Left renal cortex interstitium (tissue), 4 donors: ENCODE data around the gene JTB. TPM values are rescaled to one million over a fixed set of nuclear protein-coding genes. Genes with fewer than 3 reads are reported as not detected.
A peak's percentile ranks its signal among the peaks of the same experiment; 100 is the strongest.
"Not testable (repeated sequence)": the region's sequence is repeated elsewhere in the genome, so short reads cannot be mapped to it uniquely, and the experiment has no call there.

Experiments
- DNase-seq, 4 donors: peaks; one replicate each; pipeline ENCODE4 v3.0.0-alpha.2; 2013; ENCODE audit warnings: low read depth in 4 of 4, low spot score in 2 of 4, missing footprints in 1 of 4
- polyA plus RNA-seq, 4 donors: library from polyadenylated mRNA; unstranded; fragments of 120-200 nt; gene quantifications; one replicate each; pipeline ENCODE4 v1.2.1, GENCODE V29; 2013; ENCODE audit not compliant: insufficient read length in 4 of 4

The JTB gene
- polyA plus RNA-seq, 4 donors, result 97.2 to 126 (median 107) TPM

DNA sequence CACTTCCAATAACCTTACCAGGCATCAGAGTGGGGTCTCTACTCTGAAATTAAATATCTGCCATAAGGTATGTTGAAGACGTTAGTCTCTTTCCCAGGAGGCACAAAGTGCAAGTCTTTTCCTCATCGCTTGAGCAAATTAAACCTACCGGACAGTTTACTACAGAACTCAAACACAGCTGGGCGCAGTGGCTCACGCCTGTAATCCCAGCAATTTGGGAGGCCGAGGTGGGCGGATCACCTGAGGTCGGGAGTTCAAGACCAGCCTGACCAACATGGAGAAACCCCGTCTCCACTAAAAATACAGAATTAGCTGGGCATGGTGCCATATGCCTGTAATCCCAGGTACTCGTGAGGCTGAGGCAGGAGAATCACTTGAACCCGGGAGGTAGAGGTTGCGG is 1.6 kb upstream of the JTB start:
- not testable (repeated sequence) for DNase-seq

- DNase-seq, result no peak
Measured at GRCh38 chr1:153978274-153978909, 918 bp upstream of the JTB start.

- no peak for DNase-seq
Measured at GRCh38 chr1:153976819-153977249, 640 bp downstream of the JTB start.

- DNase-seq, result no peak
Measured at GRCh38 chr1:153973525-153973924, 3.9 kb downstream of the JTB start.

DNA sequence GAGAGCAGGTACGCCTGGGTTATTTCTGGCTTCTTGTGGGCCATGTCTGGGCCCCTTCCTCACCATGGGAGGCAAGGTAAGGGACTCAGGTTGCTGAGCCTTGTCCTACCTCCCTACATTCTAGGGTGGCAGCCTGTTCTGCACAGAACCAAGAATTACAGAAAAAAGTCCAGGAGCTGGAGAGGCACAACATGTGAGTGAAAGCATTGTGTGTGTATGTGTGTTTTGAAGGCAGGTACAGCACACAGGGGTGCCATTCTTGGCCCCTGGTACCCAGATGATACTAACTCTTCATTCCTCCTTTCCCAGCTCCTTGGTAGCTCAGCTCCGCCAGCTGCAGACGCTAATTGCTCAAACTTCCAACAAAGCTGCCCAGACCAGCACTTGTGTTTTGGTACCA is 4.4 kb downstream of the JTB start:
- DNase-seq, result no peak

DNA sequence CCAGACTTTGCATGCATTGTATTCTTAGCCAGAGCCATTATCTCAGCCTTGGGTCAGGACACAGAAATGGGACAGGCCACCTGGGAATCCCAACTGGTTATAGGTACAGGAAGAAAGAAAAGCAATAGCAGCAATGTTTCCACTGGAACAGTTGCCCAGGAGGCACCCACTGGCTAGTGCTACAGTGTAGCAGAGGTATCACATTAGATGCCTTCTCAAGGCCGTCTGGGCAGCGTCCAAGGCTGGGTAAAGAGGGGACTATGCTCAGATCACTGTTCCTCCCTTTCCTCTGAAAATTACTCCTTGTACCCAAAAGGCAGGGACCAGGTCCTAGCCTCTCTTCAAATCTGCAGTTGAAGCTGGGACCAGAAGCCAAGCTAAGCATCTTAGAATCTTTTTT is 7.1 kb downstream of the JTB start:
- no peak for DNase-seq

DNA sequence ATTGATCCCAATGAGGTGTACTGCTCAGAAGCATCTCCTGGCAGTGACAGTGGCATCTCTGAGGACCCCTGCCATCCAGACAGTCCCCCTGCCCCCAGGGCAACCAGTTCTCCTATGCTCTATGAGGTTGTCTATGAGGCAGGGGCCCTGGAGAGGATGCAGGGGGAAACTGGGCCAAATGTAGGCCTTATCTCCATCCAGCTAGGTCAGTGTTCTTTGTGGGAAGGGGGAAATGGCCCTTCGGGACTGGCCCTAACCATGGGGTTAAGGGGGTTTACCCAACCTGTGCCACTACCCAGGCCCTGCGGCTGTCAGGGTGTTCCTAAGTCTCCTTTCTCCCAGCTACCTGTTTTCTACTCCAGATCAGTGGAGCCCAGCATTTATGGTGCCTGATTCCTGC is 8.5 kb downstream of the JTB start:
- DNase-seq, result no peak

DNA sequence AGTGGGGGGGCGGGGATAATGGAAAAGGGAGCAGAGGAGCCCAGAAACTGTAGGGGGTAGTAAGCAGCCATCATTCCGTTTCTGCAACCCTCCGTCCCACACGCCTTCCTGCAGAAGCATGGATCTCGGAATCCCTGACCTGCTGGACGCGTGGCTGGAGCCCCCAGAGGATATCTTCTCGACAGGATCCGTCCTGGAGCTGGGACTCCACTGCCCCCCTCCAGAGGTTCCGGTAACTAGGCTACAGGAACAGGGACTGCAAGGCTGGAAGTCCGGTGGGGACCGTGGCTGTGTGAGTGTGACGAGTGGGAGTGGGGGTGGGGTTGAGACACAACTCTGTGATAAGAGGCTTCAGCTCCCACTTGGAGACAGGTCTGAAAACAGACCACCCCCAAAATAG is 9.1 kb downstream of the JTB start:
- DNase-seq, result peak in 1 of 4 donors; percentile 16

GRCh38 chr1:153968000-153968363 is 9.5 kb downstream of the JTB start:
- no peak for DNase-seq

- peak; percentile 89 to 97 (median 92) for DNase-seq
Measured at GRCh38 chr1:153967107-153967999, 10.1 kb downstream of the JTB start, which contains the start of gene CREB3L4. TSS of gene CREB3L4 (plus strand) at chr1:153967902. CDS start at chr1:153968526, 624 bp downstream.

- no peak for DNase-seq
Measured at GRCh38 chr1:153963850-153964331, 13.6 kb downstream of the JTB start.

GRCh38 chr1:153963030-153963849 is 14.2 kb downstream of the JTB start, which contains the start of gene SLC39A1:
TSS of gene SLC39A1 (minus strand) at chr1:153963537. CDS start at chr1:153962715, 822 bp downstream.
- DNase-seq, result peak in 3 of 4 donors; percentile 95 to 97 (median 97)

- no peak for DNase-seq
Measured at GRCh38 chr1:153962088-153963029, 15.1 kb downstream of the JTB start.

- DNase-seq, result no peak
Measured at GRCh38 chr1:153961421-153961820, 16.1 kb downstream of the JTB start.

DNA sequence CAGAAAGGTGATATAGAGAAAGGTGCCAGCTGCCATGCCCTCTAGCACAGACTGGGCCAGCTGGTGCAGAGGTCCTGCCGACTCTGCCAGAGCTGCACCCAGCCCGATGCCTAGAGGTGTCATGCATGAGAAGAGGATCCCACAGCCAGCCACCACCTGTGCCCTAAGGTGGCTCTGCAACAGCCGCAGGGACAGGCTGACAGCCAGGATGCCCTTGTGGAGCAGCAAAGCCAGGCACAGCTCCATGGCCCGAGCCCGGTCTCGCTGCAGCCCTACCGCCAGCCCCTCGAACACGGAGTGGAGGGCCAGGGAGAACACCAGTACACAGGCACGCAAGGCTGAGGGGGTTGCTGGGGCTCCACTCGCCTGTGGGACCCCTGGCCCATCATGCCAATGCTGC is 17.3 kb downstream of the JTB start:
- no peak for DNase-seq

DNA sequence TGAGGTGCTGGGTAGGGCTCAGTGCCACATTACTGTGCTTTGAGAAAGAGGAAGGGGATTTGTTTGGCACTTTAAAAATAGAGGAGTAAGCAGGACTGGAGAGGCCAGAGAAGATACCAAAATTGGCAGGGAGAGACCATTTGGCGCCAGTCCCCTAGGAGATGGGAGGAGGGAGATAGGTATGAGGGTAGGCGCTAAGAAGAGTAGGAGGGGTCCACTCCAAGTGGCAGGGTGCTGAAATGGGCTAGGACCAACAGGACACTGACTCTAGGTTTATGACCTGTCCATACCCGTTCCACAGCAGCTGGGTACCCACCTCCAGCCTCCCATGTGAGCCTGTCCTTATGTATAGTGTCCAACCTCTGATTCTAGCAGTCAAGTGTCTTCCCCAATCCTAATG is 18.0 kb downstream of the JTB start:
- no peak for DNase-seq

DNA sequence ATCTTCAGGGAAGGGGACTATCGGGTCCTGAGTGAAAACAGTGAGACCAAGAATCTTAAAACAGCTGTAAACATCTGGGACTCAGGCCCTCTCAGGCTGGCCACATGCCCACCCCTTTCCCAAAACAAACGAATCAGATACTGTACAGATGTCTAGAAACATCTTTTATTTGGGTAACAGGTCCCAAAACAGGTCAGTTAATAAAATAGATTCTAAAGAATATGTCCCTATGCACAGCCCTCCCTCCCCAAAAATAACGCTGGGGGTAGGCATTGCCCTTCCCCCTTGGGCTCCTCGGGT is 18.6 kb downstream of the JTB start:
- no peak for DNase-seq

GRCh38 chr1:153958111-153958960 is 19.1 kb downstream of the JTB start, which contains the start of gene CRTC2:
TSS of gene CRTC2 (minus strand) at chr1:153958612. CDS start at chr1:153958497, 115 bp downstream.
- DNase-seq, result peak in 3 of 4 donors; percentile 91 to 98 (median 96)

DNA sequence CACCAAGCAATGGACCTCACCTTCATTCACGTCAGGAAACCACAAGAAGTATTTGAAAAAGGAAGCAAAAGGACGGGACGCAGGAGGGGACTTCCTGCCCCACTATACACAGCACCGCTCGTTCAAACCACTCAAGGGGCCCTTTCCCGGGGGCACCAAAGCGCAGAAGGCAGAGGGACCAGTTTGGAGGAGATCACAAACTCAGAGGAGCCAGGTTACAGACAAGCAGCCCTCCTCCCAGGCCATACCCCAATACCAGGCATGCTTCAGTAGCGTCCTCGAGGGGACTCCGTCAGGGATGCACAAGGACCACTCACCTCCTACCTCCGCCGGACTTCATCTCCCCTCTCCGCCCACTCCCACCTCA is 19.7 kb downstream of the JTB start:
- no peak for DNase-seq
